GM18508 (cell line): Measurements from ENCODE around the gene SRC.
"Not testable (repeated sequence)": the region's sequence is repeated elsewhere in the genome, so short reads cannot be mapped to it uniquely, and the experiment has no call there.

Experiments used
- ATAC-seq: cut with Tn5 transposase; IDR thresholded peaks from one replicate; pipeline ENCODE4 v1.9.1; 2021; ENCODE audit warnings: moderate number of reproducible peaks; ENCODE audit not compliant: insufficient read depth, unreplicated experiment

SRC gene

GRCh38 chr20:37335642-37336368 is 10.1 kb upstream of the SRC start:
- ATAC-seq: no peak

- no peak for ATAC-seq
These were observed 9.4 kb upstream of the SRC start for GRCh38 chr20:37336369-37337207.

- ATAC-seq: no peak
These were observed 8.5 kb upstream of the SRC start for GRCh38 chr20:37337208-37337991.

- ATAC-seq: not testable (repeated sequence)
These were observed 7.6 kb upstream of the SRC start for GRCh38 chr20:37338380-37338779.

- ATAC-seq: no peak
These were observed 6.7 kb upstream of the SRC start for GRCh38 chr20:37339208-37339607.

GRCh38 chr20:37339764-37340109 is 6.2 kb upstream of the SRC start:
- ATAC-seq: not testable (repeated sequence)

- no peak for ATAC-seq
These were observed 4.9 kb upstream of the SRC start for GRCh38 chr20:37340998-37341397.

- no peak for ATAC-seq
These were observed 4.3 kb upstream of the SRC start for GRCh38 chr20:37341632-37342031.

- ATAC-seq: no peak
These were observed 3.4 kb upstream of the SRC start for GRCh38 chr20:37342231-37343177.

- no peak for ATAC-seq
These were observed 2.5 kb upstream of the SRC start for GRCh38 chr20:37343212-37343993.

GRCh38 chr20:37343994-37344355 is 2.0 kb upstream of the SRC start:
- no peak for ATAC-seq

GRCh38 chr20:37344506-37345338 is 1.2 kb upstream of the SRC start:
- no peak for ATAC-seq

- no peak for ATAC-seq
These were observed 245 bp downstream of the SRC start for GRCh38 chr20:37346236-37346534.

GRCh38 chr20:37346535-37347346 is 801 bp downstream of the SRC start:
- ATAC-seq: no peak

GRCh38 chr20:37347347-37347823 is 1.4 kb downstream of the SRC start:
- no peak for ATAC-seq

GRCh38 chr20:37347891-37348791 is 2.2 kb downstream of the SRC start:
- ATAC-seq: no peak
